Liver (tissue), 9 donors: ENCODE measurements around the gene PLPP3. TPM values are rescaled to one million over a fixed set of nuclear protein-coding genes. Genes with fewer than 3 reads are reported as not detected.
A peak's percentile ranks its signal among the peaks of the same experiment; 100 is the strongest.

ENCODE experiments used
- DNase-seq: peaks from one replicate; pipeline ENCODE4 v3.0.0-alpha.2; 2017; ENCODE audit warnings: low spot score
- H3K27ac ChIP-seq, 2 donors: one replicate each; pipeline ENCODE4 v1.7.0; 2013; ENCODE audit warnings: inconsistent platforms in 2 of 2, low read length in 2 of 2, control low read depth in 1 of 2, low read depth in 1 of 2, mild to moderate bottlenecking in 1 of 2
- H3K27me3 ChIP-seq, 4 donors: one replicate each; pipeline versions ENCODE4 v1.6.1 to v1.7.0; 2013; ENCODE audit warnings: low read length in 3 of 4, inconsistent platforms in 1 of 4, mild to moderate bottlenecking in 1 of 4, moderate library complexity in 1 of 4; ENCODE audit not compliant: control insufficient read depth in 4 of 4, insufficient read depth in 4 of 4
- H3K36me3 ChIP-seq, 4 donors: one replicate each; pipeline versions ENCODE4 v1.6.1 to v1.7.0; 2013; ENCODE audit warnings: low read length in 3 of 4, mild to moderate bottlenecking in 3 of 4, low read depth in 1 of 4, moderate library complexity in 1 of 4; ENCODE audit not compliant: control insufficient read depth in 4 of 4, insufficient read depth in 3 of 4
- H3K4me1 ChIP-seq, 4 donors: one replicate each; pipeline versions ENCODE4 v1.6.1 to v1.7.0; 2013; ENCODE audit warnings: low read length in 3 of 4, mild to moderate bottlenecking in 3 of 4, moderate library complexity in 1 of 4; ENCODE audit not compliant: control insufficient read depth in 4 of 4, insufficient read depth in 4 of 4
- H3K4me3 ChIP-seq, 3 donors: one replicate each; pipeline versions ENCODE4 v1.6.1 to v1.7.0; 2013; ENCODE audit warnings: low read length in 3 of 3, control low read depth in 1 of 3, low read depth in 1 of 3, mild to moderate bottlenecking in 1 of 3
- H3K9ac ChIP-seq, 2 donors: one replicate each; pipeline ENCODE4 v1.7.0; 2013; ENCODE audit warnings: low read length in 2 of 2, mild to moderate bottlenecking in 2 of 2, moderate library complexity in 2 of 2, control low read depth in 1 of 2, low read depth in 1 of 2
- H3K9me3 ChIP-seq, 4 donors: one replicate each; pipeline versions ENCODE4 v1.6.1 to v1.7.0; 2013; ENCODE audit warnings: low read length in 3 of 4; ENCODE audit not compliant: control insufficient read depth in 4 of 4
- ATF3 ChIP-seq: IDR thresholded peaks from 2 replicates; pipeline ENCODE4 v1.6.1; 2016; ENCODE audit warnings: antibody characterized with exemption
- EGR1 ChIP-seq, 2 donors: IDR thresholded peaks; 2 replicates each; pipeline ENCODE4 v1.6.1; 2016 to 2018; ENCODE audit warnings: antibody characterized with exemption in 2 of 2, low read depth in 2 of 2
- FOXA1 ChIP-seq: IDR thresholded peaks from 2 replicates; pipeline ENCODE4 v1.6.1; 2016; ENCODE audit warnings: antibody characterized with exemption
- FOXA2 ChIP-seq: IDR thresholded peaks from 2 replicates; pipeline ENCODE4 v1.6.1; 2016; ENCODE audit warnings: antibody characterized with exemption
- GABPA ChIP-seq, 2 donors: IDR thresholded peaks in 1 of 2; conservative IDR thresholded peaks in 1 of 2; 2 replicates each; pipeline ENCODE4 v1.6.1; 2016; ENCODE audit warnings: antibody characterized with exemption in 2 of 2, mild to moderate bottlenecking in 1 of 2, moderate library complexity in 1 of 2
- HNF4A ChIP-seq, 2 donors: conservative IDR thresholded peaks; 2 replicates each; pipeline ENCODE4 v1.6.1; 2016; ENCODE audit warnings: antibody characterized with exemption in 2 of 2, mild to moderate bottlenecking in 2 of 2
- HNF4G ChIP-seq: IDR thresholded peaks from 2 replicates; pipeline ENCODE4 v1.6.1; 2016; ENCODE audit warnings: antibody characterized with exemption
- JUND ChIP-seq, 2 donors: IDR thresholded peaks; 2 replicates each; pipeline ENCODE4 v1.6.1; 2016; ENCODE audit warnings: antibody characterized with exemption in 2 of 2
- RAD21 ChIP-seq, 2 donors: IDR thresholded peaks; 2 replicates each; pipeline ENCODE4 v1.6.1; 2016; ENCODE audit warnings: antibody characterized with exemption in 2 of 2, mild to moderate bottlenecking in 2 of 2
- REST ChIP-seq: IDR thresholded peaks from 2 replicates; pipeline ENCODE4 v1.6.1; 2016; ENCODE audit warnings: antibody characterized with exemption, mild to moderate bottlenecking
- RXRA ChIP-seq, 2 donors: IDR thresholded peaks; 2 replicates each; pipeline ENCODE4 v1.6.1; 2017 to 2018; ENCODE audit warnings: antibody characterized with exemption in 2 of 2, mild to moderate bottlenecking in 1 of 2
- SP1 ChIP-seq: IDR thresholded peaks from 2 replicates; pipeline ENCODE4 v1.6.1; 2018; ENCODE audit warnings: antibody characterized with exemption, mild to moderate bottlenecking
- TAF1 ChIP-seq: conservative IDR thresholded peaks from 2 replicates; pipeline ENCODE4 v1.6.1; 2016; ENCODE audit warnings: antibody characterized with exemption, mild to moderate bottlenecking
- YY1 ChIP-seq: IDR thresholded peaks from 2 replicates; pipeline ENCODE4 v1.6.1; 2016; ENCODE audit warnings: antibody characterized with exemption, mild to moderate bottlenecking
- WGBS: extraction: QIAGEN DNeasy Blood & Tissue Kit; methylation state at CpG from one replicate; pipeline ENCODE4 v1.1.7; 2013; 5-methylcytosine and 5-hydroxymethylcytosine counted together
- polyA plus RNA-seq, 2 donors: library from polyadenylated mRNA; stranded (reverse) in 1 of 2; unstranded in 1 of 2; fragments of 200-250 nt in 1 of 2; fragments of >200 nt in 1 of 2; fragmentation: Nextera tagmentation in 1 of 2; extraction: Ambion mirVana in 1 of 2; gene quantifications; one replicate each; pipeline versions ENCODE4 v1.2.1 to v1.2.3, GENCODE V29; 2013 to 2015
- total RNA-seq, 2 donors: library from RNA; depleted of rRNA; stranded (reverse); fragments of >200 nt; gene quantifications; one replicate each; pipeline ENCODE4 v1.2.3, GENCODE V29; 2014
- TF ChIP-seq, protein P1 (sequence below): fragments of 150-350 bp; IDR thresholded peaks from 2 replicates; pipeline ENCODE4 v1.5.1; 2017; ENCODE audit warnings: improper control_type of control experiment, low read depth, low read length; ENCODE audit not compliant: missing input control
- TF ChIP-seq, protein P2 (sequence below): IDR thresholded peaks from 2 replicates; pipeline ENCODE4 v1.6.1; 2016; ENCODE audit warnings: antibody characterized with exemption
- TF ChIP-seq, protein P3 (sequence below): IDR thresholded peaks from 2 replicates; pipeline ENCODE4 v1.6.1; 2016; ENCODE audit warnings: antibody characterized with exemption
- donor health status: healthy.
- donor health status: healthy.
- donor health status: healthy.
- donor health status: healthy.
- donor health status: healthy.

PLPP3 gene
- total and polyA plus RNA-seq, 4 donors, result 46.1 to 91.2 (median 67.6) TPM

- TF ChIP-seq FOXA2 (no peak), JUND (IDR thresholded peaks at IDR 0.05) (no peak), HNF4A (conservative IDR thresholded peaks at IDR 0.05) (no peak), FOXA1 (no peak), SP1 (no peak), GABPA (IDR thresholded peaks at IDR 0.05 in 1 of 2, conservative IDR thresholded peaks at IDR 0.05 in 1 of 2) (no peak), EGR1 (IDR thresholded peaks at IDR 0.05; ENCODE audit: low read depth in 2 of 2) (no peak), REST (no peak), RXRA (IDR thresholded peaks at IDR 0.05) (no peak), ATF3 (no peak), TAF1 (no peak), RAD21 (IDR thresholded peaks at IDR 0.05) (no peak), YY1 (no peak), HNF4G (no peak)
- TF ChIP-seq, protein P1, sequence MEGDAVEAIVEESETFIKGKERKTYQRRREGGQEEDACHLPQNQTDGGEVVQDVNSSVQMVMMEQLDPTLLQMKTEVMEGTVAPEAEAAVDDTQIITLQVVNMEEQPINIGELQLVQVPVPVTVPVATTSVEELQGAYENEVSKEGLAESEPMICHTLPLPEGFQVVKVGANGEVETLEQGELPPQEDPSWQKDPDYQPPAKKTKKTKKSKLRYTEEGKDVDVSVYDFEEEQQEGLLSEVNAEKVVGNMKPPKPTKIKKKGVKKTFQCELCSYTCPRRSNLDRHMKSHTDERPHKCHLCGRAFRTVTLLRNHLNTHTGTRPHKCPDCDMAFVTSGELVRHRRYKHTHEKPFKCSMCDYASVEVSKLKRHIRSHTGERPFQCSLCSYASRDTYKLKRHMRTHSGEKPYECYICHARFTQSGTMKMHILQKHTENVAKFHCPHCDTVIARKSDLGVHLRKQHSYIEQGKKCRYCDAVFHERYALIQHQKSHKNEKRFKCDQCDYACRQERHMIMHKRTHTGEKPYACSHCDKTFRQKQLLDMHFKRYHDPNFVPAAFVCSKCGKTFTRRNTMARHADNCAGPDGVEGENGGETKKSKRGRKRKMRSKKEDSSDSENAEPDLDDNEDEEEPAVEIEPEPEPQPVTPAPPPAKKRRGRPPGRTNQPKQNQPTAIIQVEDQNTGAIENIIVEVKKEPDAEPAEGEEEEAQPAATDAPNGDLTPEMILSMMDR, result no peak
- TF ChIP-seq, protein P2, sequence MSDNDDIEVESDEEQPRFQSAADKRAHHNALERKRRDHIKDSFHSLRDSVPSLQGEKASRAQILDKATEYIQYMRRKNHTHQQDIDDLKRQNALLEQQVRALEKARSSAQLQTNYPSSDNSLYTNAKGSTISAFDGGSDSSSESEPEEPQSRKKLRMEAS, result no peak
- TF ChIP-seq, protein P3, sequence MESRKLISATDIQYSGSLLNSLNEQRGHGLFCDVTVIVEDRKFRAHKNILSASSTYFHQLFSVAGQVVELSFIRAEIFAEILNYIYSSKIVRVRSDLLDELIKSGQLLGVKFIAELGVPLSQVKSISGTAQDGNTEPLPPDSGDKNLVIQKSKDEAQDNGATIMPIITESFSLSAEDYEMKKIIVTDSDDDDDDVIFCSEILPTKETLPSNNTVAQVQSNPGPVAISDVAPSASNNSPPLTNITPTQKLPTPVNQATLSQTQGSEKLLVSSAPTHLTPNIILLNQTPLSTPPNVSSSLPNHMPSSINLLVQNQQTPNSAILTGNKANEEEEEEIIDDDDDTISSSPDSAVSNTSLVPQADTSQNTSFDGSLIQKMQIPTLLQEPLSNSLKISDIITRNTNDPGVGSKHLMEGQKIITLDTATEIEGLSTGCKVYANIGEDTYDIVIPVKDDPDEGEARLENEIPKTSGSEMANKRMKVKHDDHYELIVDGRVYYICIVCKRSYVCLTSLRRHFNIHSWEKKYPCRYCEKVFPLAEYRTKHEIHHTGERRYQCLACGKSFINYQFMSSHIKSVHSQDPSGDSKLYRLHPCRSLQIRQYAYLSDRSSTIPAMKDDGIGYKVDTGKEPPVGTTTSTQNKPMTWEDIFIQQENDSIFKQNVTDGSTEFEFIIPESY, result no peak
- Histone ChIP-seq H3K9ac (no peak overlapping the region), H3K27ac (peak overlapping the region; percentile 2 to 17), H3K4me1 (peaks cover 15 to 90% (median 80%) of the 10 kb centered on the region in 4 donors), H3K4me3 (no peak overlapping the region), H3K36me3 (peaks cover 0 to 2% (median under 1%) of the 10 kb centered on the region in 4 donors), H3K9me3 (no peaks in the 10 kb centered on the region), H3K27me3 (no peaks in the 10 kb centered on the region)
- DNase-seq, result no peak
- 86% methylated on average over 5 of the region's 5 CpGs for WGBS
Observed at GRCh38 chr1:56550138-56550858, 29.1 kb downstream of the PLPP3 start.
